ENCODE results near the gene ADGRV1. TPM values are rescaled to one million over a fixed set of nuclear protein-coding genes. Genes with fewer than 3 reads are reported as not detected.

The ADGRV1 gene
- total RNA-seq, 1 donor from 2014 or later: 0.20 TPM

- DNase-seq (ENCODE audit: low read depth, low spot score): no peak
Observed at GRCh38 chr5:91133183-91133582, 574.6 kb downstream of the ADGRV1 start.

DNA sequence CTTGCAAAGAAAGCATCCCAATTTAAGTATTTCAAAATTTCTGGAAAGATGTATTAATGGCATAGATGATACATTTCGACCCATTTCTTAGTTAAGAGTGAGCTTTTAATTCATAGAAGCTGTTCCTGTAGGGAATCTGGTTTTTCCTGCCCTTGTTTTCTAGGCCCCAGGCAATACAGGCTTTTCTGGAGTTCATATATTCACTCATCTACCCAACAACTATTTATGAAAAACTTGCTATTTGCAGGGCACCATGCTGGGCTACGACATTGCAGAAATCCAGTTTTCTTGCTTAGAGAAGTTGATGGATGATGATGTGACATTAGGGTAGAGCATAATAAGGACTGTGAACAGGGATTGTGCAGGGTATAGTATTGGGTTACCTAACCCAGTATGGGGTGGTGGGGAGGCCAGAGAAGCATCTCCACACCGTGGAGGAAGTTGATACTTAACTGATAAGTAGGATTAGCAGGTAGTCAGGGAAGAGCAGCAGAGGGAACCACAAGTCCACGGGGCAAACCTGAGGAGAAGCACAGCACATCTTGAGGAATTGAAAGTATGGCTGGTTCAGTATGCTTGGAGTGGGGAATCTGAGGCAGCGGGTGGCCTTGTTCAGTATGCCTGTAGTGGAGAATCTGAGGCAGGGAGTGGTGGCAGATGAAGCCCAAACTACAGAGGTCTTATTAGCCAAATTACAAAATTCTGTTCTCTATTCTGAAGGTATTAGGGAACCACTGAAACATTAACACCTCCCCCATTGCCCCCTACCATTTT is 577.1 kb downstream of the ADGRV1 start:
- DNase-seq (ENCODE audit: low read depth, low spot score): no peak

DNA sequence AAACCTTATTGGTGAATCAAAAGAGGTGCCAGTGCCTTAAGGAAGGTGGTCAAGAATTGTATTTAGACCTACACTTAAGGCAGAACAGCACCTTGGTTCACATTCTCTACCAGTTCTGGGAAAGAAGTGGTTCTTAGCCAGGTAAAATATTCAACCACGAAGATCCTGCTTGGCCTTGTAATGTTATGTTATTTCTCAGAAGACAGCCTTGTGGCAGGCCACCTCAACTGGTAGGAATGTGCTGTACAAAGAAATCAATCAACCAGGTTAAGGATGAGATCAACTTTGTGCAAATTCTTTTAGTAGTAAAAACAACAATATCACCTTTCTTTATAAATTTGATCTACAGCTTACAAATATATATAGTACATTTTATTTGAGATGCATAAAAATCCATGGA is 577.7 kb downstream of the ADGRV1 start:
- no peak for DNase-seq (ENCODE audit: low read depth, low spot score)

DNA sequence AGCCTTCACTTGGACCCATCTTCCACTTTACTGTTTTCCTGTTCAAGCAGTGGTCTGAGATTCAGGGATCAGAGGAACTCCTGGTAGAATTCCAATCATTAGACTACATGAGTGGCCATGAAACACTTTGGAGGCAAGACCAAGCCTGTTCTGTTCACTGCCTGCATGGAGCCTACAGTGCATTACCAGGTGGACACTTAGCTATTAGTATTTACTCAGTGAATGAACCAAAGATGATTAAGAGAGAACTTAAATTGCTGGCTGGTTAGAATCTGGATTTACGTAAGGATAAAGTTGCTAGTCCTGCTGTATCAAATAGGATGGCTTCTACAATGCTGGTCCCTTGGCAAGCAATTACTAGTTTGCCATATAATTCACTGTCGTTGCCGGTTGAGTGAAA is 579.0 kb downstream of the ADGRV1 start:
- DNase-seq (ENCODE audit: low read depth, low spot score): no peak

- DNase-seq (ENCODE audit: low read depth, low spot score): no peak
Observed at GRCh38 chr5:91139572-91140200, 581.1 kb downstream of the ADGRV1 start.

- no peak for DNase-seq (ENCODE audit: low read depth, low spot score)
Observed at GRCh38 chr5:91140657-91141056, 582.1 kb downstream of the ADGRV1 start.

- DNase-seq (ENCODE audit: low read depth, low spot score): no peak
Observed at GRCh38 chr5:91141642-91142041, 583.0 kb downstream of the ADGRV1 start.

- no peak for DNase-seq (ENCODE audit: low read depth, low spot score)
Observed at GRCh38 chr5:91142386-91142785, 583.8 kb downstream of the ADGRV1 start.

DNA sequence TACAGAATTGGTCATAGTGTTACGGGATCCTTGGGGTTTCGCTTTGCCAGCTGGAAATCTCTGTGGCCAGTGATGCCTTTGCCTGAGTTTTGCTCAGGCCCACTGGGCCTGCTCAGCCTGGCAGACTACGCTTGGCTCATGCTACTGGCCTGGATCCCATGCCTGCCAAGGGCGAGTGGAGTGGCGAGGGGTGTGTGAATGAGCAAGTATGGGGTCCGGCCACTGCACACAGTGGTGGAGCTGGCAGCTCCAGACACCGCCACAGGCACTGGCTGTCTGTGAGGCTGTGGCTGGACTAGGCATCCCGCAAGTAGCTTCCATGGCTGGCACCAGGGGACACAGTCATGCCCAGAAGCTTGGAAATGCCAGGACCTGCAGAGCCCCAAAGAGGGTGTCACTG is 584.2 kb downstream of the ADGRV1 start:
- no peak for DNase-seq (ENCODE audit: low read depth, low spot score)

DNA sequence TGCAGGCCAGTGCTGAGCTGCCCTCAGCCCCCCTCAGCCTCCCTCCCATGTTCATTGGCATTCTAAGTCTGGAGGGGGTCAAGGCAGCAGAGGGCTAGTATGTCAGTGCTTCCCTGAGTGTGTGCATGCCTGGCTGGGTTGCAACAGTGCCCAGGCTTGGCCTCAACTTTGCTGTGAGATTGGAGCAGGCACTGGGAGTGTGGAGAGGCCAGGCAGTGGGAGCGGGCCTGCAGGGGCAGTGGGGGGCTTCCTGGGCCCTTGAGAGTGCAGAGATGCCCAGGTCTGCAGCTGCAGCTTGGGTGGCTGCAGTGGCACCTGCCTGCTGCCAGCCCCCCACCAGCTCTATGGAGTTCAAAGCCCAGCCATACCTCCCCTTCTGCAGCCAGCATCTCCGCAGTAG is 585.2 kb downstream of the ADGRV1 start:
- no peak for DNase-seq (ENCODE audit: low read depth, low spot score)

DNA sequence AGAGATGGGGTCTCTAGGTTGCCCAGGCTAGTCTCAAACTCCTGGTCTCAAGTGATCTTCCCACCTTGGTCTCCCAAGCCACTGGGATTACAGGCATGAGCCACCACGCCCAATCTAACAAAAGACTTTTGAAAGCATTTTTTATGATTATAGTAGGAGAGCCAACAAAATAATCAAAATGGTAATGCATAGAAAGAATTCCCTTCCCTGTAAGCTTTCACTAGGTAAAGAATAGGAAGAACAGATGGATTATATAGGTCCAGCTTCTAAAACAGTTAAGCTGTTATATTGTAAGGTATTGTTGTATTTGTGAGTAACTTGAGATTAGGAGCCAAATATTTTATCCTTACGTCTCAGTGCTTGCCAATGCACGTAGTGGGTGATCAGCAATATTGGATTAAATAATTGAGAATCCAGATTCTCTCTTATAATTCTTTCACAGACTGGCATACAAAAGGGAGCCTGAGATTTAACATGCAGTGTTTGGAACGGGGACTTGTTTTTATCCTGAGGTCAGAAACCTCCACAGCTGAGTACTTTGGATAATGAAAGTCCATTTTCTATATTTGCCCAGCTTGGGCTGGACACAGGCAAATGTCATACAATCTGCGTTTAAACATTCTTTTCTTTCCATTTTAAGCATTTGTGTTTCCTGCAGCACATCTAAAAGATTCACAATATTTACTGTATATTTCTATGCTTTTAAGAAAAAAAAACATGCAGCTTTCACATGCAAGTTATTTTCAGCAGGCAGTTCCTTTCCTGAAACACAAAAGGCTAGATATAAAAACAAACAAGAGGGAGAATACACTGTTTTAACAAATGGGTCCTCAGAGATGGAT is 586.1 kb downstream of the ADGRV1 start:
- no peak for DNase-seq (ENCODE audit: low read depth, low spot score)

GRCh38 chr5:91145333-91145620 is 586.7 kb downstream of the ADGRV1 start:
- DNase-seq (ENCODE audit: low read depth, low spot score): no peak

DNA sequence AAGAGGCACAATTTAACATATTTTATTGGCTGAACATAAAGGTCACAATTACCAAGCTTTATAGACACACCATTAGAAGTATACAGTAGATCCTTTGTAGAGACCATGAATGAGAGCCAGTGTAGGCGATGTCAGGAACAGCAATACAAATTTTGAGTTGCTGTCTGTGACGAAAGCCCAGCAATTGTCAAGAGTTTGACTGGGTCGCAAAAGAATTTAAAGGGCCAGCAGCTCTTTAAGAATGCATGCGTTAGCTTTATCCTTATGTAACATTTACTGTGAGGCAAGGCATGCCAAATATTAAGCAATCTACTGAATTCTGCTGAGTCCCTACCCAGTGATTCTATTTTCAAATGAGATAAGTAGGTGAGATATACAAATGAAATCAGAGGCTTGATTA is 587.6 kb downstream of the ADGRV1 start:
- no peak for DNase-seq (ENCODE audit: low read depth, low spot score)

DNA sequence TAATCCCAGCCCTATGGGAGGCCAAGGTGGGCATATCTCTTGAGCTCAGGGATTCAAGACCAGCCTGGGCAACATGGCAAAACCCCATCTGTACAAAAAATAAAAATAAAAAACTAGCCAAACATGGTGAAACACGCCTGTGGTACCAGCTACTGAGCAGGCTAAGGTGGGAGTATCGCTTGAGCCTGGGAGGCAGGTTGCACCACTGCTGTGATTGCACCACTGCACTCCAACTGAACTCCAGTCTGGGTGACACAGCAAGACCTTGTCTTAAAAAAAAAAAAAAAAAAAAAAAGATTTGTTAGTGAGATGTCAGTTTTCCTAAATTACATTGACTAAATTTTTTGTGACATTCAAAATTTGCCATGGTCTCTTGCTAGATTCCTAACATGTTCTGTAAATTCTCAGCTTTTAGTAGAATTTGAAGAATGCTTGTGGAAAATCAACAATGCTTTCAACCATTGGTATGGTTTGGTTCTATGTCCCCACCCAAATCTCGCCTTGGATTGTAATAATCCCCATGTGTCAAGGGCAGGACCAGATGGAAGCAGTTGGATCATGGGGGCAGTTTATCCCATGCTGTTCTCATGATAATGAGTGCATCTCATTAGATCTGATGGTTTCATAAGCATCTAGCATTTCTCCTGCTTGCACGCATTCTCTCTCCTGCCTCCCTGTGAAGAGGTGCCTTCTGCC is 588.5 kb downstream of the ADGRV1 start:
- no peak for DNase-seq (ENCODE audit: low read depth, low spot score)

DNA sequence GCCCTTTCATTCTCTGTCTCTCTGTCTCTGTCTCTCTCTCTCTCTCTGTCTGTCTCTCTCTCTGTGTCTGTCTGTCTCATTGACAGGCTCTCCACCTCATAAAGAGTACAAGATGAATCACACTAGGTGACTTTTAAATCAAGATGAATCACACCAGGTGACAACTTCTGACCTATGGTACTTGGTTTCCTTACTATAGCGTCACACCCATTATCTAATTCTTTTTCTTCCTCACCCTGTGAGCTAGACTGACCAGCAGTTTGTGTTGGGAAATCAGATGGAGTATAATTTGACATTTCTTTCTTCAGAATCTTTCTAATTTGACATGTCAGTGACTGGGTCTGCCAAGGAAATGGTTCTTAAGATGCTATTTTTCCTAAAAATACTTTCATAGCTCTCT is 591.6 kb downstream of the ADGRV1 start:
- DNase-seq (ENCODE audit: low read depth, low spot score): no peak

DNA sequence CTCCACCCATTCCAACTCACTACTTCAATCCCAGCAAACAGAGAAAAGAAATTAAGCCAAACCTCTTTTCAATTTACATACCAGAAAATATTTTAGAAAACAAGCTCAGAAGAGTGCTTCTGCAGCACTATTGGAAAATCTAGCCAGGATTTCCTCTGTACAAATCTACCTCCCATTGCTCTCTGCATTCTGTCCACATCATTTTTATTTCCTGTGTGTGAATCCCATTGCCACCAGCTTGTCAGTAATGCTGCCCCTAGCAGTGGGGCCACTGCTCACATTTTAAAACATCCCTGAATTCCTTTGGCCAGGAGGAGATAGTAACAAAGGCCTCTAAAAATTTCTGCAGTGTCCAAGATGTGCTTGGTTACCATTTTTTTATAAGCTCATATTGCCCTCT is 592.0 kb downstream of the ADGRV1 start:
- DNase-seq (ENCODE audit: low read depth, low spot score): no peak

- DNase-seq (ENCODE audit: low read depth, low spot score): no peak
Observed at GRCh38 chr5:91151947-91152346, 593.4 kb downstream of the ADGRV1 start.

DNA sequence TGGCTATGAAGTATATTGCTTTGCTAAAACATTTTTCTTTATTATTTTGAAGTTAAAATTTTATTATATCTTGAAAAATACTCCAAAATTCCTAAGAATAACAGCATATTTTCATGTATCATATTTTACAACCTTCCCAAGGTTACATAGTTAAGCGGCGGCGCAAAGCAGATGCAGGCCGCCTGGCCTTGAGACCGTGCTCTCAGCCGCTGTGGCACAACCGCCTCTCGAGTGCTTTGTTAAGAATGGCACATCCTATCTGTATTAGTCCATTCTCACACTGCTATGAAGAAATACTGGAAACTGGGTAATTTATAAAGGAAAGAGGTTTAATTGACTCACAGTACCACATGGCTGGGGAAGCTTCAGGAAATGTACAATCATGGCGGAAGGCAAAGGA is 595.7 kb downstream of the ADGRV1 start:
- DNase-seq (ENCODE audit: low read depth, low spot score): no peak

GRCh38 chr5:91155274-91155673 is 596.7 kb downstream of the ADGRV1 start:
- no peak for DNase-seq (ENCODE audit: low read depth, low spot score)

DNA sequence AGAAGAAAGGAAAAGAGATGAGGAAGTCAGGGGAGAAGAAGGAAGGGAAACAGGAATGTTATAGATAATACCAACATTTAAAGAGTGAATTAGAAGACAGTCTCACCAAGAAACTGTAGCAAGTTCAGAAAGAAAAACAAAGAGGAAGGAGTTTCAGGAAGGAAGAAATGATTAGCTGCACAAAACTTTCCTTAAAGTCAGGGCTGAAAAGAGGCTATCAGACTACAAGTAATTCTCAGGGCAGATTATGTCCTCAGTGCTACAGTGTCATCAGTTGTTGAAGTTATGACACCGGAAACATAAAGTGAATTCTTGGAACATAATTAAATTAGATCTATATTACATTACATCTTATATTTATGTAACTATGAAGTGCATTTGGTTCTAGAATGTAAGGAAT is 597.6 kb downstream of the ADGRV1 start:
- DNase-seq (ENCODE audit: low read depth, low spot score): no peak

- no peak for DNase-seq (ENCODE audit: low read depth, low spot score)
Observed at GRCh38 chr5:91158011-91158410, 599.4 kb downstream of the ADGRV1 start.

- DNase-seq (ENCODE audit: low read depth, low spot score): no peak
Observed at GRCh38 chr5:91159647-91160046, 601.0 kb downstream of the ADGRV1 start.

All from pulmonary artery endothelial cell (primary cell).